A549 (cell line): ENCODE data around the gene MESD.

Source experiments
- EP300 ChIP-seq, 2 experiments: fragments of >200 bp; sonication (Bioruptor Twin); formaldehyde crosslinking; IDR thresholded peaks; 2 replicates in 1 of 2; 3 replicates in 1 of 2; pipeline ENCODE4 v1.6.1; 2016 to 2017
- JUN ChIP-seq, 2 experiments: fragments of >200 bp; sonication (Bioruptor Twin); formaldehyde crosslinking; IDR thresholded peaks; 2 replicates in 1 of 2; 3 replicates in 1 of 2; pipeline ENCODE4 v1.6.1; 2016 to 2017
- KDM1A ChIP-seq: fragments of 200-600 bp; sonication (generic); IDR thresholded peaks from 2 replicates; pipeline ENCODE4 v1.6.1; 2016; ENCODE audit warnings: low read depth, mild to moderate bottlenecking
- NFE2L2 ChIP-seq: fragments of 150-350 bp; conservative IDR thresholded peaks from 2 replicates; pipeline ENCODE4 v1.6.1; 2014; ENCODE audit warnings: low read length
- POLR2A ChIP-seq: IDR thresholded peaks from 2 replicates; pipeline ENCODE4 v1.6.1; 2012; ENCODE audit warnings: mild to moderate bottlenecking, low read length
- RARB ChIP-seq: fragments of 250-450 bp; sonication (Bioruptor Pico); IDR thresholded peaks from 2 replicates; pipeline ENCODE4 v1.8.0; 2021; ENCODE audit warnings: mild to moderate bottlenecking, moderate library complexity
- RFX5 ChIP-seq: fragments of 450-650 bp; IDR thresholded peaks from 2 replicates; pipeline ENCODE4 v1.7.1; 2014; ENCODE audit warnings: antibody characterized with exemption, mild to moderate bottlenecking, moderate library complexity
- TF ChIP-seq, protein P1 (sequence below): fragments of >200 bp; sonication (Bioruptor Twin); formaldehyde crosslinking; IDR thresholded peaks from 3 replicates; pipeline ENCODE4 v1.5.1; 2016
- TF ChIP-seq, protein P2 (sequence below): IDR thresholded peaks from 2 replicates; pipeline ENCODE4 v1.6.1; 2012
- TF ChIP-seq, protein P3 (sequence below): fragments of 250-450 bp; sonication (Bioruptor Pico); IDR thresholded peaks from 2 replicates; pipeline ENCODE4 v1.5.0; 2021; ENCODE audit warnings: mild to moderate bottlenecking, moderate library complexity, borderline replicate concordance
- TF ChIP-seq, protein P4 (sequence below): IDR thresholded peaks from 2 replicates; pipeline ENCODE4 v1.6.1; 2012

DNA sequence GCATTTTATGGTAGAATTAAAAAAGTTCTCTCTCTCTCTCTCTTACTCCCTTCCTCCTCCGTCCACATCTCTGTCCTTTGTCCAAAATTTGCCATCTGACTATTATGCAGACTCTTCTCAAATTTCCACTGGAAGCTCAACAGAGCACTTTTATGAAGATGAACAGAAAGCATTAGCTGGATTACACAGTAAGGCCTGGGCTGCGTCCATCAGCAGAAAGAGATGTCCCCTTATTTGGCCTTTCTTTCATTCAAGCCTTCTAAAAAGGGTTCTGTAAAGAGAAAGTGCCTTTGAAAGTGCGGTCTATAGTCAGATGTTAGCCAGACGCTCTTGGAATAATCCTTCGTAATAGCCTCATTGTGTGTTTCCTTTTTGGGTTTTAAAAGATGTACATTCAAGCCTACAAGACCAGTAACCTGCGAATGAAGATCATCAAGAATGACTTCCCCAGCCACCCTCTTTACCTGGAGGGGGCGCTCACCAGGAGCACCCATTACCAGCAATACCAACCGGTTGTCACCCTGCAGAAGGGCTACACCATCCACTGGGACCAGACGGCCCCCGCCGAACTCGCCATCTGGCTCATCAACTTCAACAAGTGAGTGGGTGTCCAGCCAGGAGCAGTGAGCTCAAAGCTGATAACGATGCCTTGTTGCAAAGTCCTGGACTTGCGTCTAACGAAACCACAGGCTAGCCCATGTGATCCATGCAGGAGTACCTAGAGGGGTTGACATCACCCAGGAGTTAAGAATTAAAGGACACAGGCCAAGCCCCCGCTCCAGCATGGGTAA, 53.1 kb downstream of the MESD start:
- TF ChIP-seq, protein P1, sequence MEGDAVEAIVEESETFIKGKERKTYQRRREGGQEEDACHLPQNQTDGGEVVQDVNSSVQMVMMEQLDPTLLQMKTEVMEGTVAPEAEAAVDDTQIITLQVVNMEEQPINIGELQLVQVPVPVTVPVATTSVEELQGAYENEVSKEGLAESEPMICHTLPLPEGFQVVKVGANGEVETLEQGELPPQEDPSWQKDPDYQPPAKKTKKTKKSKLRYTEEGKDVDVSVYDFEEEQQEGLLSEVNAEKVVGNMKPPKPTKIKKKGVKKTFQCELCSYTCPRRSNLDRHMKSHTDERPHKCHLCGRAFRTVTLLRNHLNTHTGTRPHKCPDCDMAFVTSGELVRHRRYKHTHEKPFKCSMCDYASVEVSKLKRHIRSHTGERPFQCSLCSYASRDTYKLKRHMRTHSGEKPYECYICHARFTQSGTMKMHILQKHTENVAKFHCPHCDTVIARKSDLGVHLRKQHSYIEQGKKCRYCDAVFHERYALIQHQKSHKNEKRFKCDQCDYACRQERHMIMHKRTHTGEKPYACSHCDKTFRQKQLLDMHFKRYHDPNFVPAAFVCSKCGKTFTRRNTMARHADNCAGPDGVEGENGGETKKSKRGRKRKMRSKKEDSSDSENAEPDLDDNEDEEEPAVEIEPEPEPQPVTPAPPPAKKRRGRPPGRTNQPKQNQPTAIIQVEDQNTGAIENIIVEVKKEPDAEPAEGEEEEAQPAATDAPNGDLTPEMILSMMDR = no peak
- TF ChIP-seq POLR2A (no peak), NFE2L2 (no peak), RFX5 (no peak), EP300 (IDR thresholded peaks at IDR 0.05) (no peak), JUN (IDR thresholded peaks at IDR 0.05) (no peak), RARB (CRISPR knock-in tag) (no peak), KDM1A (no peak)
- TF ChIP-seq, protein P2, sequence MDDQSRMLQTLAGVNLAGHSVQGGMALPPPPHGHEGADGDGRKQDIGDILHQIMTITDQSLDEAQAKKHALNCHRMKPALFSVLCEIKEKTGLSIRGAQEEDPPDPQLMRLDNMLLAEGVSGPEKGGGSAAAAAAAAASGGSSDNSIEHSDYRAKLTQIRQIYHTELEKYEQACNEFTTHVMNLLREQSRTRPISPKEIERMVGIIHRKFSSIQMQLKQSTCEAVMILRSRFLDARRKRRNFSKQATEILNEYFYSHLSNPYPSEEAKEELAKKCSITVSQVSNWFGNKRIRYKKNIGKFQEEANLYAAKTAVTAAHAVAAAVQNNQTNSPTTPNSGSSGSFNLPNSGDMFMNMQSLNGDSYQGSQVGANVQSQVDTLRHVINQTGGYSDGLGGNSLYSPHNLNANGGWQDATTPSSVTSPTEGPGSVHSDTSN = no peak
- TF ChIP-seq, protein P3, sequence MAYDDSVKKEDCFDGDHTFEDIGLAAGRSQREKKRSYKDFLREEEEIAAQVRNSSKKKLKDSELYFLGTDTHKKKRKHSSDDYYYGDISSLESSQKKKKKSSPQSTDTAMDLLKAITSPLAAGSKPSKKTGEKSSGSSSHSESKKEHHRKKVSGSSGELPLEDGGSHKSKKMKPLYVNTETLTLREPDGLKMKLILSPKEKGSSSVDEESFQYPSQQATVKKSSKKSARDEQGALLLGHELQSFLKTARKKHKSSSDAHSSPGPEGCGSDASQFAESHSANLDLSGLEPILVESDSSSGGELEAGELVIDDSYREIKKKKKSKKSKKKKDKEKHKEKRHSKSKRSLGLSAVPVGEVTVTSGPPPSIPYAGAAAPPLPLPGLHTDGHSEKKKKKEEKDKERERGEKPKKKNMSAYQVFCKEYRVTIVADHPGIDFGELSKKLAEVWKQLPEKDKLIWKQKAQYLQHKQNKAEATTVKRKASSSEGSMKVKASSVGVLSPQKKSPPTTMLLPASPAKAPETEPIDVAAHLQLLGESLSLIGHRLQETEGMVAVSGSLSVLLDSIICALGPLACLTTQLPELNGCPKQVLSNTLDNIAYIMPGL (CRISPR knock-in tag) = no peak
- TF ChIP-seq, protein P4, sequence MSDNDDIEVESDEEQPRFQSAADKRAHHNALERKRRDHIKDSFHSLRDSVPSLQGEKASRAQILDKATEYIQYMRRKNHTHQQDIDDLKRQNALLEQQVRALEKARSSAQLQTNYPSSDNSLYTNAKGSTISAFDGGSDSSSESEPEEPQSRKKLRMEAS = no peak
